OCI-LY3 (cell line): ENCODE measurements around the gene CEP41.

ENCODE experiments used
- H2AFZ ChIP-seq: fragments of 200-600, 300-600 bp; shearing (Covaris generic); 2 replicates; pipeline ENCODE4 v1.6.0; 2014; ENCODE audit warnings: antibody characterized with exemption, low read depth, low read length
- H3K27ac ChIP-seq: fragments of 200-600, 300-600 bp; sonication (generic); 2 replicates; pipeline ENCODE4 v1.5.1; 2014; ENCODE audit warnings: mild to moderate bottlenecking, low read length, moderate library complexity, mixed read lengths
- H3K27me3 ChIP-seq: fragments of 200-600, 300-600 bp; sonication (generic); 2 replicates; pipeline ENCODE4 v1.6.1; 2014; ENCODE audit warnings: low read depth, low read length, mixed read lengths
- H3K36me3 ChIP-seq: fragments of 200-600, 300-600 bp; sonication (generic); replicated peaks from 2 replicates; pipeline ENCODE3; 2014; ENCODE audit warnings: low read depth, low read length, mixed read lengths
- H3K4me1 ChIP-seq: fragments of 300-600, 200-600 bp; sonication (generic); 2 replicates; pipeline ENCODE4 v1.6.1; 2014; ENCODE audit warnings: low read length, mixed read lengths
- H3K4me2 ChIP-seq: fragments of 200-600, 300-600 bp; sonication (generic); 2 replicates; pipeline ENCODE4 v1.6.1; 2014; ENCODE audit warnings: low read length, mixed read lengths
- H3K4me3 ChIP-seq: fragments of 300-600, 200-600 bp; sonication (generic); 2 replicates; pipeline ENCODE4 v1.5.1; 2014; ENCODE audit warnings: antibody characterized with exemption, mild to moderate bottlenecking, low read length, moderate library complexity
- H3K79me2 ChIP-seq: fragments of 300-600, 200-600 bp; shearing (Covaris generic); 2 replicates; pipeline ENCODE4 v1.6.1; 2014; ENCODE audit warnings: mild to moderate bottlenecking, low read length, mixed read lengths
- H3K9ac ChIP-seq: fragments of 300-600, 200-600 bp; shearing (Covaris generic); 2 replicates; pipeline ENCODE4 v1.6.0; 2014; ENCODE audit warnings: mild to moderate bottlenecking, low read length, moderate library complexity
- H3K9me3 ChIP-seq: fragments of 200-600, 300-600 bp; shearing (Covaris generic); 2 replicates; pipeline ENCODE4 v1.6.1; 2014; ENCODE audit warnings: low read length, mixed read lengths; ENCODE audit not compliant: insufficient read depth
- H4K20me1 ChIP-seq: fragments of 200-600, 300-600 bp; sonication (generic); 2 replicates; pipeline ENCODE4 v1.6.1; 2016; ENCODE audit warnings: low read length, mixed read lengths; ENCODE audit not compliant: insufficient read depth
- EZH2phosphoT487 ChIP-seq: fragments of 200-600 bp; shearing (Covaris generic); IDR thresholded peaks from 2 replicates; pipeline ENCODE4 v1.6.1; 2018; ENCODE audit warnings: antibody characterized with exemption, mixed run types, low read depth
- TF ChIP-seq, protein P1 (sequence below): fragments of 200-600, 300-600 bp; sonication (generic); IDR thresholded peaks from 2 replicates; pipeline ENCODE4 v1.5.1; 2014; ENCODE audit warnings: antibody characterized with exemption, low read length, low read depth

The CEP41 gene

DNA sequence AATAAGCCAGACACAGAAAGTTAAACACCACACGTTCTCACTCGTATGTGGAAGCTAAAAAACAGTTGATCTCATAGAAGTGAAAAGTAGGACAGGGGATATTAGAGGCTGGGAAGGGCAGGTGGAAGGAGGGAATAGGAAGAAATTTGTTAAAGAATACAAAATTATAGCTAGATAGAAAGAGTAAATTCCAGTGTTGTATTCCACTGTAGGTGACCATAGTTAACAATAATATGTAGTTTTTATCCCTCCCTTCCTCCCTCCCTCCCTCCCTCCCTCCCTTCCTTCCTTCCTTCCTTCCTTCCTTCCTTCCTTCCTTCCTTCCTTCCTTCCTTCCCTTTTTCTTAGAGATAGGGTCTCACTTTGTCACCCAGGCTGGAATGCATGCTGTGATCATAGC lies 31.2 kb upstream of the CEP41 start:
- Histone ChIP-seq H3K79me2 (no peaks in the 10 kb centered on the region), H4K20me1 (no peaks in the 10 kb centered on the region), H3K27me3 (no peaks in the 10 kb centered on the region), H3K9ac (no peak overlapping the region), H3K36me3 (no peaks in the 10 kb centered on the region), H3K4me3 (no peak overlapping the region), H3K9me3 (no peaks in the 10 kb centered on the region), H3K4me1 (peaks cover 11% of the 10 kb centered on the region), H2AFZ (no peak overlapping the region), H3K27ac (no peak overlapping the region), H3K4me2 (no peak overlapping the region)
- TF ChIP-seq, protein P1, sequence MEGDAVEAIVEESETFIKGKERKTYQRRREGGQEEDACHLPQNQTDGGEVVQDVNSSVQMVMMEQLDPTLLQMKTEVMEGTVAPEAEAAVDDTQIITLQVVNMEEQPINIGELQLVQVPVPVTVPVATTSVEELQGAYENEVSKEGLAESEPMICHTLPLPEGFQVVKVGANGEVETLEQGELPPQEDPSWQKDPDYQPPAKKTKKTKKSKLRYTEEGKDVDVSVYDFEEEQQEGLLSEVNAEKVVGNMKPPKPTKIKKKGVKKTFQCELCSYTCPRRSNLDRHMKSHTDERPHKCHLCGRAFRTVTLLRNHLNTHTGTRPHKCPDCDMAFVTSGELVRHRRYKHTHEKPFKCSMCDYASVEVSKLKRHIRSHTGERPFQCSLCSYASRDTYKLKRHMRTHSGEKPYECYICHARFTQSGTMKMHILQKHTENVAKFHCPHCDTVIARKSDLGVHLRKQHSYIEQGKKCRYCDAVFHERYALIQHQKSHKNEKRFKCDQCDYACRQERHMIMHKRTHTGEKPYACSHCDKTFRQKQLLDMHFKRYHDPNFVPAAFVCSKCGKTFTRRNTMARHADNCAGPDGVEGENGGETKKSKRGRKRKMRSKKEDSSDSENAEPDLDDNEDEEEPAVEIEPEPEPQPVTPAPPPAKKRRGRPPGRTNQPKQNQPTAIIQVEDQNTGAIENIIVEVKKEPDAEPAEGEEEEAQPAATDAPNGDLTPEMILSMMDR: no peak
- no peak for TF ChIP-seq EZH2phosphoT487

DNA sequence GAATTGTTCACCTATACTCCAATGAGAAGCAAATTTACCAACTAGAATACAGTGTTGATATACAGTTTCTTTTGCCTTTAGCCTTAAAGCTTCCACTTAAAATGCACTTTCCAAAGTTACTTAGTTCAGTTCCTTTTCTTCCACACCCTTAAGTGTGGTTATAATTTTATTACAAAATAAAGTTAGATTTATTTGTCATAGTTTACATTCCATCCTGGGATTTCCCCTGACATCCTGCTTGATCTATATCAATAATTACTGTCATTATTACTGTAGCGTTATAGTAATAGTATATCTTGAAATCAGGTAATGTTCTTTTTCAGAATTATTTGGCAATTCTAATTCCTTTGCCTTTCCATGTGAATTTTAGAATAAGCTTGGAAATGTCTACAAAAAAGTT lies 27.8 kb upstream of the CEP41 start:
- H3K9me3 ChIP-seq: no peaks in the 10 kb centered on the region
- H3K36me3 ChIP-seq: no peaks in the 10 kb centered on the region
- no peak overlapping the region for H3K27ac ChIP-seq
- H2AFZ ChIP-seq: no peak overlapping the region
- no peak overlapping the region for H3K4me3 ChIP-seq
- H3K9ac ChIP-seq: no peak overlapping the region
- H3K4me2 ChIP-seq: no peak overlapping the region
- peaks cover 8% of the 10 kb centered on the region for H3K4me1 ChIP-seq
- H3K79me2 ChIP-seq: no peaks in the 10 kb centered on the region
- H4K20me1 ChIP-seq: no peaks in the 10 kb centered on the region
- H3K27me3 ChIP-seq: no peaks in the 10 kb centered on the region
- TF ChIP-seq, protein P1: no peak
- no peak for TF ChIP-seq EZH2phosphoT487

DNA sequence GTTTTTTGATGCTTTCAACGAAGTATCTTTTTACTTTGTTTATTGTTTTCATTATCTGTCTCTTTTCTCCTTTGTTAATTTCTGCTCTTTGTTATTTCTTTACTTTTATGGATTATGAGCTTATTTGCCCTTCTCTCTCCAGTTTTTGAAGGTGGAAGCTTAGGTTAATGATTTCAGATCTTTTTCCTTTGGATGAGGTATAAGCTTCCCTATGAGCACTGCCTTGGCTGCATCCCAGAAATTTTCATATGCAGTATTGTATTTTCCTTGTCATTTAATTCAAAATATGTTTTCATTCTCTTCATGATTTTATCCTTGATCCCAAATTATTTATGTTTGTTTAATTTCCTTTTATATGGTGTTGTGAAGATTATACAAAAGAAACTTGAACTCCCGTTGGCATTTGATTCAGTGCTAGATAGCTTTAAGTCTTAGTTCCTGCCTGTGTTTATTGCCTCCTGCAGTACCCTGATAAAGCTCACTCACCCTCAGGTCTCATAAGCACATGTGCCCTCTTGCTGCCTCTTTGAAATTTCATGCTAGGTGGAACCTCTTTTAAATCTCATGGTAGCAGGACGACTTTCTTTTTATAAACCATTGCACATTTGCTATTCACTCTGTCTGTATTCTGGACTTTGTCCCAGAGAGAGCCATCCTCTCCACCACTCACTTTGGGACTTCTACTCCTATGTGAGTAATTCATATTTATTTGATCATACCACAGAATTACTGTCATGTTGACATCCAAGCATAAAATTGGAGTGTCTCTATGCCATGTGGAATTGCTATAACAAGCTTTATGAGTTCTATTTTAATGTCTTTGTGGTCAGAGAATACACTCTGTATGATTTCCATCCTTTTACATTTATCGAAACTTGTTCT lies 23.0 kb upstream of the CEP41 start:
- Histone ChIP-seq H3K4me3 (no peak overlapping the region), H3K4me1 (peaks cover under 1% of the 10 kb centered on the region), H3K27me3 (no peaks in the 10 kb centered on the region), H3K4me2 (no peak overlapping the region), H3K27ac (no peak overlapping the region), H3K36me3 (no peaks in the 10 kb centered on the region), H3K9ac (no peak overlapping the region), H3K79me2 (no peaks in the 10 kb centered on the region), H4K20me1 (no peaks in the 10 kb centered on the region), H2AFZ (no peak overlapping the region), H3K9me3 (no peaks in the 10 kb centered on the region)
- no peak for TF ChIP-seq EZH2phosphoT487
- TF ChIP-seq, protein P1: no peak

DNA sequence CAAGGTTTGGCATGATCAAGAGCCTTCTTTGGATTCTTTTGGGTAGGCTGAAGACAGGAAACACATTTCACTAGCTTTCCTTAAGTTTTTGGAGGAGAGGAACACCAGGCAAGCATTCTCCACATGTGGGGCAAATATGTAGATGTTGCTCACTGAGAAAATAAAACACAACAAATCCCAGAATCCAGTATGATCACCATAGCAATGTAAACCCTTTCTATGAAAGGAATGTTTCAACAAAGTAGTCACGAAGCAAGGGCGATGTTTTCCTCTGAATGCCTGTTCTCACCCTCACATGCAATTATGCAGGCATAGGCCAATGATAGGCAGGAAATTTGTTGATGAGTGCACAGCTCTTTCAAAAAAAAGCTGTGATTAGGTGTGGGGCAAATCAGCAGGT lies 20.5 kb upstream of the CEP41 start:
- no peak overlapping the region for H3K9ac ChIP-seq
- H3K4me2 ChIP-seq: no peak overlapping the region
- no peaks in the 10 kb centered on the region for H3K27me3 ChIP-seq
- H3K9me3 ChIP-seq: no peaks in the 10 kb centered on the region
- H2AFZ ChIP-seq: no peak overlapping the region
- H3K27ac ChIP-seq: no peak overlapping the region
- TF ChIP-seq, protein P1: no peak
- TF ChIP-seq EZH2phosphoT487: no peak
- peaks cover 11% of the 10 kb centered on the region for H3K4me1 ChIP-seq
- H3K4me3 ChIP-seq: no peak overlapping the region
- H3K79me2 ChIP-seq: no peaks in the 10 kb centered on the region
- no peaks in the 10 kb centered on the region for H3K36me3 ChIP-seq
- H4K20me1 ChIP-seq: no peaks in the 10 kb centered on the region
